Right lobe of liver (tissue), 6 donors: Measurements from ENCODE around the gene ULK2. TPM values are rescaled to one million over a fixed set of nuclear protein-coding genes. Genes with fewer than 3 reads are reported as not detected.
"Not testable (repeated sequence)": the region's sequence is repeated elsewhere in the genome, so short reads cannot be mapped to it uniquely, and the experiment has no call there.

ENCODE experiments used
- ATAC-seq, 4 donors: fragments of 200-7000 bp; cut with Tn5 transposase; one replicate each; pipeline ENCODE4 v1.9.1; 2020; ENCODE audit warnings: mild to moderate bottlenecking in 4 of 4, moderate library complexity in 4 of 4
- DNase-seq, 3 donors: peaks; one replicate each; pipeline ENCODE4 v3.0.0-alpha.2; 2020
- H3K27ac ChIP-seq, 3 donors: fragments of 200-600 bp; one replicate each; pipeline ENCODE4 v1.8.0; 2022
- H3K27me3 ChIP-seq, 2 donors: fragments of 200-600 bp; one replicate each; pipeline ENCODE4 v1.8.0; 2022
- H3K36me3 ChIP-seq, 4 donors: fragments of 200-600 bp; sonication (generic) in 1 of 4; one replicate each; pipeline versions ENCODE4 v1.5.1 to v1.8.0; 2017 to 2022; ENCODE audit warnings: control low read depth in 1 of 4
- H3K4me1 ChIP-seq, 4 donors: fragments of 200-600 bp; sonication (generic) in 1 of 4; one replicate each; pipeline versions ENCODE4 v1.5.1 to v1.8.0; 2017 to 2022; ENCODE audit warnings: control low read depth in 1 of 4
- H3K4me3 ChIP-seq, 3 donors: fragments of 200-600 bp; one replicate each; pipeline ENCODE4 v1.8.0; 2022
- H3K9me3 ChIP-seq, 4 donors: fragments of 200-600 bp; sonication (generic) in 1 of 4; one replicate each; pipeline versions ENCODE4 v1.5.1 to v1.8.0; 2017 to 2022; ENCODE audit warnings: control low read depth in 1 of 4
- POLR2A ChIP-seq: fragments of 450-650 bp; IDR thresholded peaks from one replicate; pipeline ENCODE4 v1.6.1; 2017; ENCODE audit warnings: antibody characterized with exemption, mild to moderate bottlenecking
- WGBS: methylation state at CpG from one replicate; pipeline ENCODE4 v1.1.6; 2018; ENCODE audit warnings: low coverage, low lambda C conversion rate; ENCODE audit not compliant: insufficient coverage; ENCODE audit errors: missing lambda C conversion rate; 5-methylcytosine and 5-hydroxymethylcytosine counted together
- intact Hi-C, 2 donors: fragments of 100-400 bp; cut with DNase I; formaldehyde crosslinking; loops; one replicate each; pipeline versions ENCODE4 v1.11.2 to v1.14.1; 2022
- total RNA-seq, 6 experiments: library from RNA; depleted of rRNA in 2 of 6; stranded (reverse); fragments of >200 nt in 2 of 6; fragmentation: NEBNext Ultra II Directional in 3 of 6; extraction: Animal tissue kit (Norgen Biotek cat#: 25700) in 3 of 6; gene quantifications; one replicate each; pipeline versions ENCODE4 v1.1.0 to v1.2.4, GENCODE V29; 2016 to 2023
- TF ChIP-seq, protein P1 (sequence below), 4 donors: fragments of 200-600 bp in 3 of 4; fragments of 450-650 bp in 1 of 4; IDR thresholded peaks; one replicate each; pipeline versions ENCODE4 v1.5.1 to v1.8.0; 2016 to 2022; ENCODE audit warnings: antibody characterized with exemption in 4 of 4, mild to moderate bottlenecking in 2 of 4
- donor health status: DM: no; HTN: yes; CAD: no.
- donor health status: DM: no; HTN: no; CAD: no.
- donor health status: DM: no; HTN: no; CAD: no.
- donor health status: DM: no; HTN: yes; CAD: no.
- donor health status: DM: no; HTN: yes; CAD: no.

ULK2 gene
- total RNA-seq, 6 experiments from 2014 or later = 3.5 to 6.1 (median 4.8) TPM

GRCh38 chr17:19768046-19768782, 99.5 kb downstream of the ULK2 start:
- intact Hi-C loops = loop anchor here in 1 of 2 donors (10.0 kb wide), 1 partner anchor 253 kb away; no protein-coding TSS in a partner anchor
- Histone ChIP-seq H3K27me3 (no peaks in the 10 kb centered on the region), H3K27ac (no peak overlapping the region), H3K9me3 (no peaks in the 10 kb centered on the region), H3K4me3 (no peak overlapping the region), H3K4me1 (peaks cover 0 to 6% (median 2%) of the 10 kb centered on the region in 4 donors), H3K36me3 (no peaks in the 10 kb centered on the region)
- DNase-seq (no peak), ATAC-seq (peak in 1 of 4 donors; percentile 28)
- 51% methylated on average over 7 of the region's 10 CpGs for WGBS
- TF ChIP-seq, protein P1, sequence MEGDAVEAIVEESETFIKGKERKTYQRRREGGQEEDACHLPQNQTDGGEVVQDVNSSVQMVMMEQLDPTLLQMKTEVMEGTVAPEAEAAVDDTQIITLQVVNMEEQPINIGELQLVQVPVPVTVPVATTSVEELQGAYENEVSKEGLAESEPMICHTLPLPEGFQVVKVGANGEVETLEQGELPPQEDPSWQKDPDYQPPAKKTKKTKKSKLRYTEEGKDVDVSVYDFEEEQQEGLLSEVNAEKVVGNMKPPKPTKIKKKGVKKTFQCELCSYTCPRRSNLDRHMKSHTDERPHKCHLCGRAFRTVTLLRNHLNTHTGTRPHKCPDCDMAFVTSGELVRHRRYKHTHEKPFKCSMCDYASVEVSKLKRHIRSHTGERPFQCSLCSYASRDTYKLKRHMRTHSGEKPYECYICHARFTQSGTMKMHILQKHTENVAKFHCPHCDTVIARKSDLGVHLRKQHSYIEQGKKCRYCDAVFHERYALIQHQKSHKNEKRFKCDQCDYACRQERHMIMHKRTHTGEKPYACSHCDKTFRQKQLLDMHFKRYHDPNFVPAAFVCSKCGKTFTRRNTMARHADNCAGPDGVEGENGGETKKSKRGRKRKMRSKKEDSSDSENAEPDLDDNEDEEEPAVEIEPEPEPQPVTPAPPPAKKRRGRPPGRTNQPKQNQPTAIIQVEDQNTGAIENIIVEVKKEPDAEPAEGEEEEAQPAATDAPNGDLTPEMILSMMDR (IDR thresholded peaks at IDR 0.05) = no peak
- no peak for TF ChIP-seq POLR2A

DNA sequence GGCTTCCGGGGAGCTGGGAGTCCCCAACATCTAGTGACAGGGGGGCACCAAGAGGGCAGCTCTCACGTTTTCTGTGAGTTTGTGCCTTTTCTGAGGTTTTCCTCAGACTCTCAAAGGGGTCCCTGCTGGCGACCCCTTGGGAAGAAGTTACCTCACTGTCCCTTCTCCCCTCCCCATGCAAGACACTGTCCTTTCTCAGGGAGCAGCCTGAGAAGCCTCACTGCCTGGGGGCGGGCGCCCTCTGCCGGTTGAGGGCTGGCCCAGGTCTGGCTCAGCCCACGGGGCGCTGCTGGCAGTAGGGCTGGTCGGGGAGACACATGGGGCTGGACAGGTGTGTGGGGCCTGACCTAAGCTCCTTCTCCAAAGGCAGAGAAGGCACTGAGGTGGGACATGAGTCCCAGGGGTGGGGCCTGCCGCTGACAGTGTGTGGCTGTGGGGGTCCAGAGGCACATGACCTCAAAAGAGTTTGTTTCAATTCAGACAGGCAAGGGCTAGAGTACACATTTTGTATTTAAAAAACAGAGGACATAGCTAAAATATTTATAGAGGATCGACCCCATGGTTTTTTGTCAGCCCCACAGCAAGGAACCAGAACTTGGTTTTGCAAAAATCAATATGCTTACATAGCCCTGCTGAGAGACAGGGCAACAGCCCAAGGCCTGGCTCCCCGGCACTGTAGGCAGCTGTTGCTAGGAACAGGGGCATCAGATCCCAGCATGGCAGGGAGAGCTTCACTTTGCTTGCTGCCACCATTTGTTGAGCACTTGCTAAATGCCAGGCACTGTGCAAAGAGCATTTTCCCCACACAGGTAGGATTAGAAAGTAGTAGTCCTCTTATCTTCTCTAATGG, 101.1 kb downstream of the ULK2 start:
- WGBS = 3% methylated on average over 6 of the region's 12 CpGs
- DNase-seq (peak; percentile 81 to 84 (median 82)), ATAC-seq (peak; percentile 93 to 97 (median 94))
- TF ChIP-seq POLR2A = no peak
- TF ChIP-seq, protein P1 (IDR thresholded peaks at IDR 0.05) = peak; percentile 91 to 99 (median 97)
- Histone ChIP-seq H3K27me3 (no peaks in the 10 kb centered on the region), H3K27ac (peak overlapping the region in 1 of 3 donors; percentile 35), H3K36me3 (no peaks in the 10 kb centered on the region), H3K9me3 (no peaks in the 10 kb centered on the region), H3K4me1 (peaks cover 0 to 6% (median 2%) of the 10 kb centered on the region in 4 donors), H3K4me3 (no peak overlapping the region)
- intact Hi-C loops = loop anchor here in 1 of 2 donors (10.0 kb wide), 1 partner anchor 252 kb away; no protein-coding TSS in a partner anchor

- Histone ChIP-seq H3K9me3 (no peaks in the 10 kb centered on the region), H3K27me3 (no peaks in the 10 kb centered on the region), H3K36me3 (no peaks in the 10 kb centered on the region), H3K27ac (no peak overlapping the region), H3K4me3 (no peak overlapping the region), H3K4me1 (peaks cover 0 to 6% (median 2%) of the 10 kb centered on the region in 4 donors)
- intact Hi-C loops = loop anchor here in 1 of 2 donors (10.0 kb wide), 1 partner anchor 251 kb away; no protein-coding TSS in a partner anchor
- no peak for DNase-seq
- no peak for ATAC-seq
- 70% methylated on average over 3 of the region's 7 CpGs for WGBS
- TF ChIP-seq POLR2A = no peak
- TF ChIP-seq, protein P1 (IDR thresholded peaks at IDR 0.05) = no peak
Observed at GRCh38 chr17:19766016-19766415, 101.7 kb downstream of the ULK2 start.

DNA sequence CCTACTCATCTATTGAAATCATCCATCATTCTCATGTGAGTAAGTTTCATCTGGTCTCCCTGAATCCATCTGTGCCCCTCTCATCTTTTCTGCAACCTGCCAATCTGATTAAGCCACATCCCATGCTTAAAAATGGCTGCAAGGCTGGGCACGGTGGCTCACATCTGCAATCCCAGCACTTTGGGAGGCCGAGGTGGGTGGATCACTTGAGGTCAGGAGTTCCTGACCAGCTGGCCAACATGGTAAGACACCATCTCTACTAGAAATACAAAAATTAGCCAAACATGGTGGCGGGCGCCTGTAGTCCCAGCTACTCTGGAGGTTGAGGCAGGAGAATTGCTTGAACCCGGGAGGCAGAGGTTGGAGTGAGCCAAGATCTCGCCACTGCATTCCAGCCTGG, 103.7 kb downstream of the ULK2 start:
- H3K27ac ChIP-seq, DNase-seq, H3K9me3 ChIP-seq, H3K27me3 ChIP-seq, H3K36me3 ChIP-seq, ATAC-seq, H3K4me1 ChIP-seq, H3K4me3 ChIP-seq: not testable (repeated sequence)
- intact Hi-C loops = loop anchor here (5.0 to 10.0 kb wide), 2 partner anchors 247 to 249 kb away; no protein-coding TSS in a partner anchor
- WGBS = 88% methylated on average over 2 of the region's 6 CpGs
